Kidney glomerular epithelial cell (primary cell): ENCODE measurements around the gene COQ3.

ENCODE experiments used
- DNase-seq: peaks from one replicate; lab custom pipeline; 2025; lab: John Stamatoyannopoulos, UW

The COQ3 gene

GRCh38 chr6:99331531-99331930, 62.5 kb downstream of the COQ3 start:
- no peak for DNase-seq

GRCh38 chr6:99330159-99330558, 63.8 kb downstream of the COQ3 start:
- peak; percentile 40 for DNase-seq

- no peak for DNase-seq
Observed at GRCh38 chr6:99324996-99325395, 69.0 kb downstream of the COQ3 start.
